Occipital lobe (tissue), 2 donors: Measurements from ENCODE around the gene PLXNA2. TPM values are rescaled to one million over a fixed set of nuclear protein-coding genes. Genes with fewer than 3 reads are reported as not detected.

Experiments
- DNase-seq: peaks from one replicate; lab custom pipeline; 2025; lab: John Stamatoyannopoulos, UW
- total RNA-seq: library from RNA; depleted of rRNA; stranded (reverse); fragments of >200 nt; gene quantifications from one replicate; pipeline ENCODE4 v1.2.3, GENCODE V29; 2014

The PLXNA2 gene, protein sequence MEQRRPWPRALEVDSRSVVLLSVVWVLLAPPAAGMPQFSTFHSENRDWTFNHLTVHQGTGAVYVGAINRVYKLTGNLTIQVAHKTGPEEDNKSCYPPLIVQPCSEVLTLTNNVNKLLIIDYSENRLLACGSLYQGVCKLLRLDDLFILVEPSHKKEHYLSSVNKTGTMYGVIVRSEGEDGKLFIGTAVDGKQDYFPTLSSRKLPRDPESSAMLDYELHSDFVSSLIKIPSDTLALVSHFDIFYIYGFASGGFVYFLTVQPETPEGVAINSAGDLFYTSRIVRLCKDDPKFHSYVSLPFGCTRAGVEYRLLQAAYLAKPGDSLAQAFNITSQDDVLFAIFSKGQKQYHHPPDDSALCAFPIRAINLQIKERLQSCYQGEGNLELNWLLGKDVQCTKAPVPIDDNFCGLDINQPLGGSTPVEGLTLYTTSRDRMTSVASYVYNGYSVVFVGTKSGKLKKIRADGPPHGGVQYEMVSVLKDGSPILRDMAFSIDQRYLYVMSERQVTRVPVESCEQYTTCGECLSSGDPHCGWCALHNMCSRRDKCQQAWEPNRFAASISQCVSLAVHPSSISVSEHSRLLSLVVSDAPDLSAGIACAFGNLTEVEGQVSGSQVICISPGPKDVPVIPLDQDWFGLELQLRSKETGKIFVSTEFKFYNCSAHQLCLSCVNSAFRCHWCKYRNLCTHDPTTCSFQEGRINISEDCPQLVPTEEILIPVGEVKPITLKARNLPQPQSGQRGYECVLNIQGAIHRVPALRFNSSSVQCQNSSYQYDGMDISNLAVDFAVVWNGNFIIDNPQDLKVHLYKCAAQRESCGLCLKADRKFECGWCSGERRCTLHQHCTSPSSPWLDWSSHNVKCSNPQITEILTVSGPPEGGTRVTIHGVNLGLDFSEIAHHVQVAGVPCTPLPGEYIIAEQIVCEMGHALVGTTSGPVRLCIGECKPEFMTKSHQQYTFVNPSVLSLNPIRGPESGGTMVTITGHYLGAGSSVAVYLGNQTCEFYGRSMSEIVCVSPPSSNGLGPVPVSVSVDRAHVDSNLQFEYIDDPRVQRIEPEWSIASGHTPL (N-terminal part only)
- total RNA-seq = 60.7 TPM

DNA sequence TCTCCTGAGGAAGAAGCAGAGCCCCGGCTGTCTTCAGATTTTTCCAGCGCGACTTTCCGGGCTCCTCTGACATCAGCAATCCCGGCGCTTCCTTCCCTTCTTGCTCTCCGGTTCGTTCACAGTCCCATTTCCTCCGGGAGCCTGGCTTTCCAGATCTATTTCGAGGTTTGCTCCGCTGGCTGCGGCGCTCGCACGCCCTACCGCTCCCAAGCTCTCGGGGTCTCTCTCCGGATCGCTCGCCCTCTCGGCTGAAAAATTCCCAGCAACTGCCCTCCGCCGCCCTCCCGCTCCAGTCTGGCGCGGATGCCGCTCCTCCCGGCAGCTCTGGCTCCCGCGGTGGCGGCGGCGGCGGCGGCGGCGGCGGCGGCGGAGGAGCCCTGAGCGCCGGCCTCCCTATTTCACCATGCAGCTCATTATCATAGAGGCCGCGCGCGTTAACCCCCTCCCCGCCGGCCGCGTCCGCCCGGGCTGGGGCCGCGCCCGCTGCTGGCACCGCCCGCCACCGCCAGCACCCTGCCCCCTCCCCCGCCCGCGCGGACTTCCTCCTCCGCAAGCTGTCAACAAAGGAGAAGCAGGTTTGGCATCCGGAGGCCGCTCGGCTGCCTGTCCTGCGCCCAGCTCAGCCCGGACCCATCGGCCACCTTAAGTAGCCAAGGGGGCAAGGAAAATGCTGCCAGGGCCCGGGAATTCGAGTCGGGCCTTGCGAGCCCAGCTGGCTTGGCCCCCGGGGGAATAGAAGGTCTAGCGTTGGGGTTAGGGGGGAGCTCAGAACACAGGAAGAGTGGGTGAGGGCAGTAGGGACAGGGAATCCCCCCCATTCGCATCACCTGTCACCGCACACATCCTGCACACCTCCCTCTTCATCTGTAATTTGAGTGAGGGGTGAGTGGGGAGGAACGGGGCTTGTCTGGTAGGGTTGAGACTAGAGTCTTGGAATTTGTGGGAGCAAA is at the start of gene PLXNA2:
Gene PLXNA2 (minus strand): TSS at position 418 of the 950 bp plus-strand sequence. CDS start 26,462 bp downstream, outside the sequence.
- DNase-seq = peak; percentile 70

DNA sequence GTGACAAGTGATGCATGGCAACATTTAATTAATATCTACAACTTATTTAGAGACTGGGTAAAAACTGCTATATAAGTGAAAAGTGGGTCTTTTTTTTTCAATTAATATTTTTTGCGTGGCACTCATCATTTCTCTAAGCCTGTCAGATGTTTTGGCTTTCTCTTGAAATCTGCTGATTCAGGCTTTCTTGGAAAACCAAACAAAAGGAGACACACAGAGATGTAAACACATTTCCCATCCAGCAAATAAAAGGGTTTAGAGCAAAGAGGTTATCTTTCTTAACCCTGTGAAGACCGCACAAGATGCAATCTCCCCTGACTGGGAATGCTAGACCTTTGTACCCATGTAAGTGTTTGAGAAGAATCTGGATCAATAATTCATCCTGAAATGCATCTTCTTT is 48.7 kb upstream of the PLXNA2 start:
- DNase-seq = no peak

DNA sequence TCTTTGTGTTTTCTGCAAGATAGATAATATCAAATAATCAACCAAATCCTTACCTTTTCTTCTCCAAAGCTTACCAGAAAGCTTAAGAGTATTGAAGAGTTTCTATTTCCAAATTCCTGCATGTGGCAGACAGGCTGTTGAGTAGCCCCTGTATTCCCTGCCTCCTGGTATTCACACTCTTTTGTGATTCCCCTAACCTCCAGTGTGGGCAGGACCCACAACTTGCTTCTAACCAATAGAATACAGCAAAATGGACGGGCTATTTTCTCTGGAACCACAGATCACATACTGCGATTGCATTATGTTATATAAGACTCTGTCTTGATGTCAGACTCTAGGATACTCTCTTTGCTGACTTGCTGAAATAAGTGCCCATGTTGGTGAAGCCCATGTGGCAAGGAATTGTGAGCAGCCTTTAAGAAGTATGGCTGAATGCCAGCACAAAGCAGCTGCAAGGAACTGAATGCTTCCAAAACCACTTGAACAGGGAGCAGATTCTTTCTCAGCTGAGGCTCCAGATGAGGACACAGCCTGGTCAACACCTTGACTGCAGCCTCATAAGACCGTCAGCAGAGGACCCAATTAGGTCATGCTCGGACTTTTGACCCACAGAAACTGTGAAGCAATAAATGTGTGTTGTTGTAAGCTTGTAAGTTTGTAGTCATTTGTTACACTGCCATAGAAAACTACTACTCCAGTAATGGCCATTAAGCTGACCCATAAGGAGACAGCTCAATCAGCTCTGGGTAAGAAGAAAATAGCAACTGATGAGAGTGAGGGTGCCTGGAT is 47.9 kb upstream of the PLXNA2 start:
- no peak for DNase-seq

DNA sequence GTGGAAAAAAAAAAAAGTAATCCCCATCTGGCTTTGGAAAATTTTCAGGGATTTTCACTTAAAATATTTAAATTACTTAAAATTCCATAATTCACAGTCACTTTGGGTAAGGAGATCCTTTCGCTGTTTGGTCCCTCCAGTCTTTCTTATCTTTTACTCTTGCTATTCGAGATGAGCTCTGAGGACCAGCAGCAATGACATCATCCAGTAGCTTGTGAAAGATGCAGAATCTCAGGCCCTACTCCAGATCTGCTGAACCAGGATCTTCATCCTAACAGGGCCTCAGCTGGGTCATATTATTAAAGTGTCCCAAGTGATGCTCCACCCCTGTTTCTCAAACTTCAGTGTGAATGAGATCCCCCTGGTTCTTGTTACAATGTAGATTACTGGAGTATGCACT is 46.9 kb upstream of the PLXNA2 start:
- DNase-seq = no peak

DNA sequence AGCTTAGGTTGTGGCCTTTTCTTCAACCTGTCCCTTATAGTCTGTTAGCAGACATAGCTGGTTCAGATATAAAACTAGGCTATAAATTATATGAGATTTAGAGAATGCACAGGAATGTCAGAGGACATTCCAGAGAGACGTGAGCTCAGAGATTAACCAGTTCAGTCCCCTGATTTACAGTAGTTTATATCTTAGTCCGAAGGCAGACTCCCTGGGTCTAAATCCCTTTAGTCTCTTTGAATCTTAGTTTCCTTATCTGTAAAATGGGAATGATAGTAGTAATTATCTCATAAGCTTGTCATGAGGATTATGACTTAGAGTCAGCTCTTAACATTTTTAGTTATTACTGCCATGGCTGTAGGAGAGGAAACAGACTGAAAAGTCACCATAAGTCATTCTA is 45.5 kb upstream of the PLXNA2 start:
- DNase-seq = no peak

DNA sequence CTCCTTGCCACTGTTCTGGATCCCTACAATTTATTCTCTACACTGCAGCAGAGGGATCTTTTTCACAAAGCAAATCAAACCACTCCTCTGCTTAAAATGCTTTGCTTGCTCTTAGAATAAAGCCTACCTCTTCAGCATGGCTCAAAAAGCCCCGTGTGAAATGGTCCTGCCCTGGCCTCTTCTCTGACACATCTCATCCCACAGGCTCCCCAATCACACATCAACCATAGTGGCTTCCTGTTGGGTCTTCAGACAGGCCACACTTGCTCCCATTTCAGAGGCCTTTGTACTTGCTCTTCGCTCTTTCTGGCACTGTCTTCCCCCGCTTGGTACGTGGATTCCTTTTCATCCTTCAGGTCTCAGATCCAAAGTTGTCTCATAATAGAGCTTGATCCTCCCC is 44.3 kb upstream of the PLXNA2 start:
- no peak for DNase-seq

DNA sequence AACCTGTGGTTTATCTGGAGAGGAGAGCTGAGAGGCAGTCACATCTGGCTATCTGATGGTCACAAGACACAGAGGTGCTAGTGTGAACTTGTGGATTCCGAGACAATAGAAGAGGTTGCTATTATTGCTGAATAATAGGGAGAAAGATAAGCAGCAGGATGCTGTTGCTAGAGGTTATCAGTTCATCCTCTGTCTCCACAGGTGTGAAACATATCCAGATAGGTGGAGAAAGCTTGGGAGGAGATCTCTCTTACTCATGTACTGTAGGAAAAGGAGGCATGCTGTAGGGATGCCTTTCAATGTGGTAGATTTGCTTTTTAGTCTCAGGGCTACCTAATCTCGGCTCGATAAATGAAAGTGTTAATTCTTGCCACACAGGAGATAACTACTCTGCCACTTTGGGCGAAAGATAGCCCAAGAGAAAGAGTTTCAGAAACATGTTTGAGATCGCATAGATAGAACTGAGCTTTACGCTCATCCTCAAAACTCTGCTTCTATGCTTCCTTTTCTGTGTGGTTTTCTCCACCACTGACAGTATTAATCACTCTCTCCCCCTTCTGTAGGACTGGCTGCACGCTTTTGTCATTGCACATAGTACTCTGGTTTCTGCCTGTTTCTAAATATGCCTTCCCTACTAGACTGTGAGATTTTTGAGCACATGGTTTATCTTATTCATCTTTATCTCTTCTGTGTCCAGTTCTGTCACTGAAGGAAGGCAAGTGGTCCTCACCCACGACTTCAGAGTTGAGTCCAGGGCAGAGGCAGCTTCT is 36.7 kb upstream of the PLXNA2 start:
- DNase-seq = no peak

DNA sequence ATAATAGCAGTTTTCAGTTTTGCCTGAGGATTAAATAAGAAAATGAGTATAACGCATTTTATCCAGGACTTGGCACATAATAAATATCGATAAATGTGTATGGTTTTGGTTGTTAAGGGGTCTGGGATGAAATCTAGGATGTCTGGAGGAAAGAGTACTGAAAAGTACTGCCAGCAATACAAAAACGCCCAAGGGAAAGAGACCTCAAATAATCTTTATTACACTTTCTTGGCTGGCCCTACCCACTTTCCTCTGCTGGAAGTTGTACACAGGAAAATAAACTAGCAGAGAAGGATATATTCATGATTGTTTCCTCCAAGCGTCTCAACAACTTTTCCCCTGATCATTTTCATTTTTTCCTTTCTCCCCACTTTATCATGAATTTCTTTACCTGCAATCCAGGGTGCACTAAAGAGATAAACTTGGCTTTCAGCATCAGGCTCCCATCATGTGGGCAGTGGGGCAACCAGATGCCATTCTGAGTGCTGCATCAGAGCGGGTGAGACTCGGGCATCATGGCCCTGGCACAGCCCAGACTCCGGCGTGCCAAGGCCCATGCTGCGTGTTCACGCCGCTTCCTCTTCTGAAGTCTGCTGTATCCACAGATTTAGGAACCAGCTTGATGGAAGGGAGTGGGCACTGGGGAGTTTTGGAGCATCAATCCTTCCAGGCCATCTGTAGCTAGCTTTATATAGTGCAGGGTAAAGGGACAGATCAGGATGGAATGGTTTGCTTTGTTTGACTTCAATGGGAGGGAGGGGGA is 35.8 kb upstream of the PLXNA2 start:
- DNase-seq = no peak

DNA sequence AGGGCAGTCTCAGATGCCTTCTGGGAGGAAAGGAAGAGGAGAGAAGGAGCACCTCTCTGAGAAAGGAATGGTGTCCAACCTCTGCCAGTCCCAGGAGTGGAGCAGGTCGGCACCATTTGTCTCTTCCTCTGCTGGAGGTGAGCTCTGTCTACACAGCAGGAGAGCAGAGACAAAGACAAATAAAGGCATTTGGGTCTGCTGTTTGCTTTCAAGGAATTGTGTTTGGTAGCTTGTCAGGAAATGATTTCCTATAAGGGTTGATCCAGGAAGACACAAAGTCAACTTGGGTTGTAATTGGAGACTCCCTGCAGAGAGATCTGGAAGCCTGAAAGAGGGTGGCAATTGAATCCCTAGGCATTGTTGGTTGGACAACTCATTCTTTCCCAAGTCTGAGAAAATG is 34.5 kb upstream of the PLXNA2 start:
- no peak for DNase-seq

DNA sequence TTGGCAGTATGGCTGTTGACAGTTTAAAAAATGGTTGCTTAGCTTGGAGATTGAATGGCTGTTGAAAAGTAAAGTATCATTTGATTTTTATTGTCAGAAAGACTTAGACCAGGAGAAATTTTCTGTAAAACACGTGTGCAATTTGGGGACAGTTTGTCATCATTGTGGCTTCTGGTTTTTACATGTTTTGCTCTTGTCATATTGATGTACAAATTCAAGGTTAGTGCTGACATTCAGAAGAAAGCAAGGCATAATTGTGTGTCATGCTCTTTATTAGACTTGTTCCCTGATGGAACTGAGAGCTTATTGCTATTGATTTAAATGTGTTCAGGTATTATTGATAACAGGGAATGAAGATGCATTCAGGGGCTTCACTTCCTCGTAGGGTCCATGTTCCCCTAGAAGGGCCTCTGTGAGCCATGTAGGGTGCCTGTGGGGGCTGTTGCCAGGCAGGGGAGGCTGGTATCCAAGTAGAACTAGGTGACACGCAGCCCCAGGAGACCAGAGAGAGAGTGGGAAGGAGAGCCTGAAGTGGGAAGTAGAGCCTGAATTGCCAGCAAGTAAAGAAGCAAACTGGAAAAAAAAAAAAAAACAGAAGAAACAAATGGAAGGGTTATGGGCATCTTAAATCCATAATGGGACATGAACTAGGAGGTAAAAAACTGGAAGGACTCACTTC is 32.7 kb upstream of the PLXNA2 start:
- no peak for DNase-seq

DNA sequence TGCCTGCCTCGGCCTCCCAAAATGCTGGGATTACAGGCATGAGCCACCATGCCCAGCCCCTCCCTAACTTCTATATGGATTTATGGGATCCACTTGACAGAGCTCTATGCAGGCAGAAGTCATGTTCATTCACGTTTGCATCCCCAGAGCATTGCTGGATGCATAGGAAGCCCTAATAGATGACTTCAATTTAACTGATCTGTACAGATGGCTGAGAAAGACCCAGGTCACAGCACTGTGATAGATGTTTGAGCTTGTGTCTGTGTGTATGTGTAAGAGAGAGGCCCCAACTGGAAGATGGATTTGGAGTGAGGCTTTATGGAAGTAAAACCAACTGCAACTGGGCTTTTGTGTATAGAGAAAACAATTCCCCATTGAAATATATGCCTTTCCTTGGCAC is 30.9 kb upstream of the PLXNA2 start:
- DNase-seq = no peak

DNA sequence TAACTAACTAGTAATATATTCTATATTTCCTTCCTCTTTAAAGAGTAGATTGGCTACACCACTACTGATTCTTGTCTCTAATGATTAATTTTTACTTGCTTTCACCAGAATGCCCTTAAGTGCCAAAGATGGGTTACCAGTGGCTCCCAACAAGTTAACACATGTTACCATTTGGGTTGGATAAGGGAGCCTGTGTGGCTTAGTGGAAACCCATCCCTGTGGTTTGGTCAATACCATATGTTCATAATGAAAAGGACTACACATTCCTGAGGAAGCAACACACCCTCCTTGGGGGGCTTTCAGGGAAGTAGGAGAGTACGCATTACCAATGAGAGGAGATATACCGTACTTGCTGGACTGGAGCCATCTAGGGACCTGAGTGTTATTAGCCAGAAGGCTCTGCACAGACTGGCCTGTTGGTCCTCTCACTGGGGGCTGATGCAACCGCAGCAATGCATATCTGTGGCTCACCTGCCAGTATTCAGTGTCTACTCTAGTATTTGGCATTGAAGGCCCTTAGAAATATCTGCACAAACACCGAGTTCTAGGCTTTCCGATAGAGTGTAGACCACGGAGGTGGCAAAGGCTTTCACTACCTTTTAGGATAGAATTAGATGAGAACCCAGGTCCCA is 29.3 kb upstream of the PLXNA2 start:
- no peak for DNase-seq

DNA sequence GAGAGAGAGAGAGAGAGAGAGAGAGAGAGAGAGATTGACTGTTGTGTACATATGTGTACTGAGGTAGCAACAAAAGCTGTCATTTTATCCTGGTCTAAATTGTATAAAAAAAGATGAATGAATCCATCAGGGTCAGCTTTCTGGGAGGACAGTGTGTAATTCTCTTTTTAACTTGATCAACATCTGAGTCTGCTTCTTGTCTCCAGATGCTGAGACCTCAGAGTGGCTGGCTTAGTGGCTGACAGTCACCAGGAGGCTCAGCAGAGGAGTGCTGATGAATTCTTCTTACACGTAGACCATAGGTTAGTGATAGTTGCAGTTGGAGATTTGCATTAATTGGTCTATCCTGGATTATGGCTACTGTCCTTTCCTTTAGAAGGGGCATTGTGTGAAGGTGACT is 28.5 kb upstream of the PLXNA2 start:
- no peak for DNase-seq

DNA sequence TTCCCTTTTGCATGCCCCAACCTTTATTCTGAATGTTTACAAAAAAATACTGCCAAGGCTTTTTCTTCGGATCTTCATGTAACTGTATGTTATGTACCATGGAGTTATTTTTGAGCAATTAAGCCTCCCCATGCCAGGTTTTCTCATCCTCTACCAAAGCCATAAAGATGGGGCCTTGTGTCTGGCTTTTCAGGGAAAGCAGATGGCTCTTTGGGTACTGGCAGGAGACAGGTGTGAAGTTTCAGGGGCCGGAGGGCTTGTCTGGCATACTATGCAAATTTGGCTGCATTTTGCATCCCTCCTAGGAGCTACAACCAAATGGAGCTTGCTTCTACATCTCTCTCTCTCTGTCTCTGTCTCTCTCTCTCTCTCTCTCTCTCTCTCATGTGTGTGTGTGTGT is 28.1 kb upstream of the PLXNA2 start:
- peak; percentile 27 for DNase-seq

DNA sequence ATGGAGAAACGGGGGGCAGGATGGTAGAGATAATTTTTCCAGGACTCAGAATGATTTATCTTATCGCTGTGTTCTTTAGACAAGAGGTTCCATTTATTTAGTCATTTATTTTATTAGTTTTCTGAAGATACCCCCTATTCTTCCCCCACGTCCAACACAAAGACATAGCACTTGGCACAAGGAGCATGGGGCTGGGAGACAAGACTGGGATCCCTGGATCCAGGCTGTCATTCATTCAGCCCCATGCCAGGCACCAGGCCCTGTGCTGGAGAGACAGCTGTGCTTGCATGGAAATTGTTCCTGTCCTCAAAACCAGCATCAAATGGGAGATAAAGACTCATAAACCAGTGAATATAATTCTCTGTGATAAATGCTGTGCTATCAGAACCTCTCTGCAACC is 27.1 kb upstream of the PLXNA2 start:
- DNase-seq = no peak

DNA sequence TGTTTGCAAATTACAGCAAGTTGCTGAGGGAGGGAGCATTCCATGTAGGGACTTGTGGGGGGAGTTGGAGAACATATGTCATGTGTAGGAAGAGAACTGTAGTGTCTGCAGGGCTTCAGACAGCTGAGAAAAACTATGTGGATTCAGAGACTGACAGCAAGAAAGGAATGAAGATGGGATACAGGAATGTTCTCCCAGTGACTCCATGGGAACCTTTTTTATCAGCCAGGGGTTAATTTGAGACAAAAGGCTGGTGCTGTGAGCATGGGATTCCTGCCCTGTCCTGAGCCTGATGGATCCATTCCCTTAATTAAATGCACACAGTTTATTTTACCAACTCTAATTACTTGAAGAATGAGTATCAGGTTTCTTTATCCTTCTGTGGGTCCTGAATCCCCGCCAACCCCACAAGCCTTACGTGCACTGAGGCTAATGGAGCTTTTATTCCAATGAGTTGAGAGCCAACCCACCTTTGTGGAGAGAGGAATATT is 26.5 kb upstream of the PLXNA2 start:
- no peak for DNase-seq

DNA sequence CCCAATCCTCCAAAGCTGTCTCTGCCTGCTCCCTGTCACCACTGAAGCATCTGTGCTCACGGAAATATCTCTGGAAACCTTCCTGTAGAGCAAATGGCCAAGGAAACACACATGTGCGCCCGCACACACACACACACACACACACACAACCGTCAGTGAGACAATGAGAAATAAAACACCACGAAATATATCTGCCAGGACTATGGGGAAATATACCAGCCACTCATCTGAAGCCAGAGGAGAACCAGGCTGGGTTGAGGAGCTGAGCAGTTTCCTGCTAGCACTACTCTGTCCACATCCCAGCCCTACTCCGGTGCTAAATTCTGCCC is 25.1 kb upstream of the PLXNA2 start:
- DNase-seq = peak; percentile 34
